RWPE1 (cell line): ENCODE results near the gene CDC34.

ENCODE experiments used
- CTCF ChIA-PET: fragments of 350-600 bp; sonication (Branson Sonifier 250); formaldehyde crosslinking; extraction: SDS; loops from one replicate; lab custom pipeline; 2021; lab: Yijun Ruan, JAX
- POLR2A ChIA-PET: fragments of 400-600 bp; formaldehyde crosslinking; extraction: SDS; loops from one replicate; lab custom pipeline; 2020; ENCODE audit warnings: antibody characterized with exemption; ENCODE audit not compliant: low non-redundant PET; lab: Yijun Ruan, JAX
- DNase-seq: peaks from one replicate; pipeline ENCODE4 v3.0.0; 2012; ENCODE audit warnings: low spot score
- H3K27ac ChIP-seq: fragments of 450-650 bp; 2 replicates; pipeline ENCODE4 v1.5.1; 2017
- CTCF ChIP-seq: fragments of 450-650 bp; conservative IDR thresholded peaks from 2 replicates; pipeline ENCODE4 v1.5.1; 2017; ENCODE audit warnings: low read depth, mild to moderate bottlenecking

Gene CDC34

GRCh38 chr19:547836-548720 lies 16.5 kb downstream of the CDC34 start:
- no peak overlapping the region for H3K27ac ChIP-seq
- ChIA-PET CTCF (no interaction called here), POLR2A (no interaction called here)
- no peak for TF ChIP-seq CTCF
- no peak for DNase-seq

- no peak overlapping the region for H3K27ac ChIP-seq
- ChIA-PET POLR2A (no interaction called here), CTCF (interaction anchor here (0.6 kb wide), 1 partner anchor 194 kb away, joined by 3 read pairs; no protein-coding TSS in a partner anchor)
- no peak for TF ChIP-seq CTCF
- no peak for DNase-seq
Measured at GRCh38 chr19:548886-549830, 17.6 kb downstream of the CDC34 start.

- no peak overlapping the region for H3K27ac ChIP-seq
- no peak for TF ChIP-seq CTCF
- ChIA-PET POLR2A (interaction anchor here (0.6 kb wide), 1 partner anchor 292 kb away, joined by 5 read pairs; no protein-coding TSS in a partner anchor), CTCF (no interaction called here)
- no peak for DNase-seq
Measured at GRCh38 chr19:554817-555216, 23.3 kb downstream of the CDC34 start.

- ChIA-PET CTCF (no interaction called here), POLR2A (no interaction called here)
- peak overlapping the region; percentile 46 for H3K27ac ChIP-seq
- DNase-seq: no peak
- no peak for TF ChIP-seq CTCF
Measured at GRCh38 chr19:555474-555808, 23.9 kb downstream of the CDC34 start.

- TF ChIP-seq CTCF: no peak
- CTCF ChIA-PET: interaction anchor here (0.6 kb wide), 1 partner anchor 23 kb away, joined by 3 read pairs; no protein-coding TSS in a partner anchor
- POLR2A ChIA-PET: no interaction called here
- peak overlapping the region; percentile 46; the same call in 1 of the 2 replicates for H3K27ac ChIP-seq
- DNase-seq: no peak
Measured at GRCh38 chr19:556611-557382, 25.2 kb downstream of the CDC34 start.
